Mucosa of descending colon (tissue), 3 donors: Measurements from ENCODE around the gene CADM1. TPM values are rescaled to one million over a fixed set of nuclear protein-coding genes. Genes with fewer than 3 reads are reported as not detected.

Experiments
- ATAC-seq: fragments of 200-7000 bp; cut with Tn5 transposase; one replicate; pipeline ENCODE4 v1.9.1; 2020; ENCODE audit warnings: mild to moderate bottlenecking, moderate library complexity
- DNase-seq, 3 donors: peaks; one replicate each; pipeline ENCODE4 v3.0.0-alpha.2; 2020
- H3K36me3 ChIP-seq: fragments of 200-600 bp; one replicate; pipeline ENCODE4 v1.8.0; 2021; ENCODE audit warnings: low read depth, mild to moderate bottlenecking
- H3K4me1 ChIP-seq: fragments of 200-600 bp; one replicate; pipeline ENCODE4 v1.8.0; 2021; ENCODE audit warnings: low read depth, mild to moderate bottlenecking
- H3K4me3 ChIP-seq: fragments of 200-600 bp; one replicate; pipeline ENCODE4 v1.8.0; 2021; ENCODE audit warnings: mild to moderate bottlenecking
- H3K9me3 ChIP-seq: fragments of 200-600 bp; one replicate; pipeline ENCODE4 v1.8.0; 2021; ENCODE audit warnings: mild to moderate bottlenecking
- intact Hi-C, 2 donors: fragments of 100-400 bp; cut with DNase I in 1 of 2; cut with micrococcal nuclease in 1 of 2; formaldehyde crosslinking; loops; one replicate each; pipeline versions ENCODE4 v1.11.0 to v1.11.1; 2022; cut with DNase I, micrococcal nuclease
- total RNA-seq, 3 donors: library from RNA; stranded (reverse); fragmentation: NEBNext Ultra II Directional in 2 of 3; extraction: Animal tissue kit (Norgen Biotek cat#: 25700) in 2 of 3; gene quantifications; one replicate each; pipeline versions ENCODE4 v1.2.1 to v1.2.4, GENCODE V29; 2021 to 2023
- TF ChIP-seq, protein P1 (sequence below): fragments of 200-600 bp; IDR thresholded peaks from one replicate; pipeline ENCODE4 v1.8.0; 2022; ENCODE audit warnings: antibody characterized with exemption, mild to moderate bottlenecking
- donor health status: DM: no; HTN: no; CAD: no; lungs with moderate emphysema.
- donor health status: DM: no; HTN: no; CAD: no.
- donor health status: DM: no; HTN: yes; CAD: no.

Gene CADM1
- total RNA-seq, 3 donors from 2014 or later, result 4.3 to 20.2 (median 7.2) TPM

DNA sequence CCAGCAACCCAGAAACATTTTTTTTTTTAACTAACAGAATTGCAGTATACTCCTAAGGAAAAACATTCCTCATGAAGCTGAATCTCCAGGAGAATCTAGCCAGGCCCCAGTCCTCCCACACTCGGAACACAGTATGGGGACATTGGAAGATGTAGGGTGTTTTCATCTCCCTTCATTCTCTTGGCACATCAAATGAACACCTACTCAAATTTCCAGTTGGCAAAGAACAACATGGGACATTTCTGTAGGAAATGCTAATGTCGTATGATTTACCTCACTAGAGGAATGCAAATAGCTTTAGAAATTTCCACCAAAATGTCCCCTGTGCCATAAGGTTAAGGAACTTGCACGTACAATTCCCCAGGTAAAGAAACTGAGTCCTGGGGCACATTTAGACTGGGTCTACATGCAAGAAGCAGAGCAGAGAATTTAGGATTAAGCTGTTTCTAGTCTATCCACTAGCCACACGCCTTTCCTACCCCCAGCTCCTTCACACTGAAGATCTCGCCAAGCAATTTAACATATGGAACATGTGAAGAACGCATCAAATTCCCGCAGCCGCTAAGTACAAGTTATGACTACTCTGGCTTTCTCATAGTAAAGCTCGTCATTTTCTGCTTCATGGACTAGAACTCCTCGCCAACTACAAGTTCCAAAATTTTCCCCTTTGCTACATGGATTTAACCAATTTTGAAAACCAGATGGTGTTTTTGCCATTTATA, 2.9 kb upstream of the CADM1 start:
- Histone ChIP-seq H3K4me3 (no peak overlapping the region), H3K9me3 (no peaks in the 10 kb centered on the region), H3K36me3 (no peaks in the 10 kb centered on the region), H3K4me1 (peaks cover 19% of the 10 kb centered on the region)
- ATAC-seq, result no peak
- no peak for DNase-seq
- intact Hi-C loops, result loop anchor here (10.0 kb wide), 1 partner anchor 172 kb away; no protein-coding TSS in a partner anchor
- TF ChIP-seq, protein P1, sequence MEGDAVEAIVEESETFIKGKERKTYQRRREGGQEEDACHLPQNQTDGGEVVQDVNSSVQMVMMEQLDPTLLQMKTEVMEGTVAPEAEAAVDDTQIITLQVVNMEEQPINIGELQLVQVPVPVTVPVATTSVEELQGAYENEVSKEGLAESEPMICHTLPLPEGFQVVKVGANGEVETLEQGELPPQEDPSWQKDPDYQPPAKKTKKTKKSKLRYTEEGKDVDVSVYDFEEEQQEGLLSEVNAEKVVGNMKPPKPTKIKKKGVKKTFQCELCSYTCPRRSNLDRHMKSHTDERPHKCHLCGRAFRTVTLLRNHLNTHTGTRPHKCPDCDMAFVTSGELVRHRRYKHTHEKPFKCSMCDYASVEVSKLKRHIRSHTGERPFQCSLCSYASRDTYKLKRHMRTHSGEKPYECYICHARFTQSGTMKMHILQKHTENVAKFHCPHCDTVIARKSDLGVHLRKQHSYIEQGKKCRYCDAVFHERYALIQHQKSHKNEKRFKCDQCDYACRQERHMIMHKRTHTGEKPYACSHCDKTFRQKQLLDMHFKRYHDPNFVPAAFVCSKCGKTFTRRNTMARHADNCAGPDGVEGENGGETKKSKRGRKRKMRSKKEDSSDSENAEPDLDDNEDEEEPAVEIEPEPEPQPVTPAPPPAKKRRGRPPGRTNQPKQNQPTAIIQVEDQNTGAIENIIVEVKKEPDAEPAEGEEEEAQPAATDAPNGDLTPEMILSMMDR, result no peak

DNA sequence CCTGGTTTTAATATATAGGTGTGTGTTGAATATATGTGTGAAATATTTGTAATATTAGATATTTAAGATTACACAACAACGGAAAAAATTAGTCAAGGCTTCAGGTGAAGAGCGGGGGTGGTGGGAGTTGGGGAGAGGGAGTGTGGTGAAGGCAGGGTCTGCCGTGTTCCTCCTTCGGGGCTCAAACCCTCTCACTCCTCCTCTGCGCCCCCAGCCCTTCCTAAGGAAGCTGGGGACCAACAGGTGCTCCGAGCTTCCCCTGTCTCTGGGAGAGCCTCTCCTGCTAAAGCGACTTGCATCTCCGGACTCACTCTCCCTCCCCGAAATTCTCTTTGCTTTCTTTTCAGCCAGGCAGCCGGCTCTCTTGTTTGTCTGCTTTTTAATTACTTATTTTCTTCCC, 960 bp upstream of the CADM1 start:
- intact Hi-C loops, result loop anchor here (10.0 kb wide), 1 partner anchor 170 kb away; no protein-coding TSS in a partner anchor

DNA sequence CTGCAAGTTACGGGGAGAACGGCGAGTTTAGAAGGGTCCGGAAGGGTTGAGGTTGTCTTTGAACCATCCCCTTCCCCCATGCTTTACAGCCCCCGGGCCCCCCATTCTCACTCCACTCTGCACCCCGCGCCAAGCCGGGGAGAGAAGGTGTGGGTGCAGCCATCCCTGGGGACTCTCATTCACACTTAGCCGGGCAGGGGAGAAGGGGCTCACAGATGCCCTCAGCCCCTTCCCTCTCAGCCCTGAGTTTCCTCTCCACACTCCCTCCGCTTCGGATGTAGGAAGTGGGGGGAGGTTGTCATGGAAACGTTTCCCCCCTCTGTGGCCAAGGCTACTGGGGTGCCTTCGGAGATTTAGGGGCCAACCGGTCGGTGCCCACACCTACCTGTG, 334 bp downstream of the CADM1 start:
- Histone ChIP-seq H3K4me3 (no peak overlapping the region), H3K9me3 (no peaks in the 10 kb centered on the region), H3K4me1 (peaks cover 20% of the 10 kb centered on the region), H3K36me3 (no peaks in the 10 kb centered on the region)
- TF ChIP-seq, protein P1, result no peak
- intact Hi-C loops, result loop anchor here (10.0 kb wide), 1 partner anchor 169 kb away; no protein-coding TSS in a partner anchor
- DNase-seq (no peak), ATAC-seq (peak; percentile 3)

More for the DNA sequence above, 960 bp upstream of the CADM1 start:
- Histone ChIP-seq H3K9me3 (no peaks in the 10 kb centered on the region), H3K4me3 (no peak overlapping the region), H3K4me1 (peaks cover 20% of the 10 kb centered on the region), H3K36me3 (no peaks in the 10 kb centered on the region)
- TF ChIP-seq, protein P1, result no peak
- peak in 1 of 3 donors; percentile 23 for DNase-seq
- ATAC-seq, result no peak

DNA sequence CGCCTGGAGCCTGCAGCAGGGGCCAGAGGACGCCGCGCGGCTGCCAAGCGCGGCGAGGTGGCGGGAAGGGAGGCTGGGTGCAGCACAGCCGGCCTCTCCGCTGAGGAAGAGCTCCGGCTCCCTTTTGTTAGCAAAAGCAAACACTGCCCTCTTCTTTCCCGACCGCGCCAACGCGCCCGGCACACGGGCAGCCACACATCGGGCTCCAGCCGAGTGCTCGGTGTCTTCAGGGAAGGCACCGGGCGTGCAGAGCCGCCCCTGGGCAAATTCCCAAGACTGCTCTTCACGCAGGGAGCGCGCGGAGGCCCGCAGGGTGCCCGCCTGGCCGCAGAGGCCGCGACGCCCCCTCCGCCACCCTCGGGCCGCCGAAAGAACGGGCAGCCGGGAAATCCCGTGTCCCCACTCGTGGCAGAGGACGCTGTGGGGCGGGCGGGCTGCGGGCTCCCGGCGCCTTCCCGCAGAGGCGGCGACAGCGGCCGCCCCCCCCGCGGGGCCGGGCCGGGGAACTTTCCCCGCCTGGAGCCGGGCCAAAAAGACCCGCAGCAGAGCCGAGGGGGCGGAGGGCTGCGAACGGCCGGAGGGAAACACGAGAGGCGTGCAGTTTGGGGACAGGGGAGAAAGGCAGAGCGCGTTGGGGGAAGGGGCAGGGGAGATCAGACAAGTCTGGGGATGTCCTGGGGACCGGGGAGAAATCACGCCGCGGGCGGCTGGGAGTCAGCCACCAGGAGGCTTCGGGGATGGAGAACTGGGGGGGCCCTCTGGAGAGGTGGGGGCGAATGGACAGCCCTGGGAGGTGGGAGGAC, 931 bp downstream of the CADM1 start:
- Histone ChIP-seq H3K4me1 (peaks cover 20% of the 10 kb centered on the region), H3K9me3 (no peaks in the 10 kb centered on the region), H3K4me3 (no peak overlapping the region), H3K36me3 (no peaks in the 10 kb centered on the region)
- intact Hi-C loops, result loop anchor here (10.0 kb wide), 1 partner anchor 168 kb away; no protein-coding TSS in a partner anchor
- TF ChIP-seq, protein P1, result no peak
- peak; percentile 64 to 69 (median 65) for DNase-seq
- ATAC-seq, result peak; percentile 60

DNA sequence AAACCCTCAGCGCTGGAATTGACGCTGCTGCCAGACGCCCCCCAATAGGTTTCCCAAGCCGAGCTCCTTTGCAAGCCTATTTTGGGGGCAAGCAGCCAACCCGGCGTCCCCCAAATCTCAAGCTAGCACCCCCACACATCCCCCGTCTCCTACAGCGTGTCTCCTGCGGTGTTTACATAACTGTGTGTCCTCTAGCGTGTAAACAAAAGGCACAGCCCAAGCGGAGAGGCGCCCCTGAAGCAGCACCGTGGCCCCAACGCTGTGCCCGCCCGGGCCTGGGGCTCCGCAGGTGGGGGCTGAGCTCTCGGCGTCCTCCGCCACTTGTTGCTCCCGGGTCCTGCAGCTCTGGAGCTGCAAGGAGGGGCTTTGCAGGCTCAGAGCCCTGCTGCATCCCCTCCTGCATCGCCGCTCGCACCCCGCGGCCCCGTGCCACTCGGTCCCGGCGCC, 1.6 kb downstream of the CADM1 start:
- intact Hi-C loops, result loop anchor here (10.0 kb wide), 1 partner anchor 168 kb away; no protein-coding TSS in a partner anchor

More for the DNA sequence above, 1.6 kb downstream of the CADM1 start:
- Histone ChIP-seq H3K36me3 (no peaks in the 10 kb centered on the region), H3K9me3 (no peaks in the 10 kb centered on the region), H3K4me1 (peaks cover 20% of the 10 kb centered on the region), H3K4me3 (no peak overlapping the region)
- TF ChIP-seq, protein P1, result no peak
- DNase-seq, result no peak
- no peak for ATAC-seq
